Lung (tissue), 12 donors: ENCODE results near the gene PIK3AP1. TPM values are rescaled to one million over a fixed set of nuclear protein-coding genes. Genes with fewer than 3 reads are reported as not detected.

Experiments
- ATAC-seq: fragments of 200-7000 bp; cut with Tn5 transposase; one replicate; pipeline ENCODE4 v1.9.1; 2020; ENCODE audit warnings: moderate number of reproducible peaks; ENCODE audit not compliant: insufficient read depth, low FRiP score
- DNase-seq, 3 donors: peaks; one replicate each; pipeline ENCODE4 v3.0.0-alpha.2; 2013 to 2017
- H3K27ac ChIP-seq, 2 donors: one replicate each; pipeline ENCODE4 v1.5.1; 2013; ENCODE audit warnings: mild to moderate bottlenecking in 2 of 2, moderate library complexity in 2 of 2, control low read depth in 1 of 2, inconsistent platforms in 1 of 2, low read depth in 1 of 2, low read length in 1 of 2
- H3K27me3 ChIP-seq, 3 donors: one replicate each; pipeline ENCODE4 v1.5.1; 2013; ENCODE audit warnings: low read length in 2 of 3; ENCODE audit not compliant: control insufficient read depth in 3 of 3, insufficient read depth in 3 of 3
- H3K36me3 ChIP-seq, 4 donors: one replicate each; pipeline ENCODE4 v1.5.1; 2013; ENCODE audit warnings: low read length in 4 of 4, mild to moderate bottlenecking in 1 of 4, moderate library complexity in 1 of 4; ENCODE audit not compliant: control insufficient read depth in 4 of 4, insufficient read depth in 4 of 4
- H3K4me1 ChIP-seq, 5 donors: one replicate each; pipeline ENCODE4 v1.5.1; 2013; ENCODE audit warnings: low read length in 5 of 5, mild to moderate bottlenecking in 2 of 5, moderate library complexity in 1 of 5; ENCODE audit not compliant: control insufficient read depth in 5 of 5, insufficient read depth in 5 of 5
- H3K4me3 ChIP-seq: one replicate; pipeline ENCODE4 v1.5.1; 2013; ENCODE audit warnings: mild to moderate bottlenecking, control low read depth, moderate library complexity
- H3K9ac ChIP-seq, 2 donors: one replicate each; pipeline ENCODE4 v1.5.1; 2013; ENCODE audit warnings: low read length in 2 of 2, control low read depth in 1 of 2; ENCODE audit not compliant: insufficient read depth in 1 of 2
- H3K9me3 ChIP-seq, 4 donors: one replicate each; pipeline ENCODE4 v1.5.1; 2013; ENCODE audit warnings: low read length in 3 of 4, mild to moderate bottlenecking in 1 of 4, moderate library complexity in 1 of 4; ENCODE audit not compliant: control insufficient read depth in 4 of 4, insufficient read depth in 3 of 4
- WGBS, 2 donors: extraction: QIAGEN DNeasy Blood & Tissue Kit; methylation state at CpG; one replicate each; pipeline ENCODE4 v1.1.7; 2013; 5-methylcytosine and 5-hydroxymethylcytosine counted together
- polyA plus RNA-seq, 2 donors: library from polyadenylated mRNA; stranded (reverse); fragments of 200-250 nt; gene quantifications; one replicate each; pipeline ENCODE4 v1.2.1, GENCODE V29; 2013
- total RNA-seq, 2 donors: library from RNA; depleted of rRNA in 1 of 2; stranded (reverse); fragments of >200 nt in 1 of 2; gene quantifications; one replicate each; pipeline ENCODE4 v1.2.1, GENCODE V29; 2014 to 2021
- TF ChIP-seq, protein P1 (sequence below): IDR thresholded peaks from 2 replicates; pipeline ENCODE4 v1.5.1; 2012; ENCODE audit warnings: mild to moderate bottlenecking; ENCODE audit errors: control extremely low read depth, extremely low read depth
- donor health status: control.
- donor health status: control.
- donor health status: Bipolar disorder and iron deficiency.
- donor health status: healthy.
- donor health status: DM: yes; HTN: yes; CAD: no.

PIK3AP1 gene
- total and polyA plus RNA-seq, 4 donors = 7.3 to 120 (median 30.4) TPM

DNA sequence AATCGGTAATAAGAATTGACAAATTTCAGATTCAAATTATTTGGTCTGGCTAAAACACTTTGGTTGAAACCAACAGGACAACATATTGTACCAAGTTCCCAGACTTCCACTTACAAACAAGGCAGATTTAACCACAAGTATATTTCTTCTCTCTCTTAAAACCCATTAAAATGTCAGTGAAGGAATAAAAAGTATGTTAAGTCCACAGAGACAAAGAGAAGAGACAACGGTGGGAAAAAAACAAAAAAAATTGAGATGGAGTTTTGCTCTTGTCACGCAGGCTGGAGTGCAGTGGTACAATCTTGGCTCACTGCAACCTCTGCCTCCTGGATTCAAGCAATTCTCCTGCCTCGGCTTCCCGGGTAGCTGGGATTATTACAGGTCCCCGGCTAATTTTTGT is 149.8 kb downstream of the PIK3AP1 start:
- TF ChIP-seq, protein P1, sequence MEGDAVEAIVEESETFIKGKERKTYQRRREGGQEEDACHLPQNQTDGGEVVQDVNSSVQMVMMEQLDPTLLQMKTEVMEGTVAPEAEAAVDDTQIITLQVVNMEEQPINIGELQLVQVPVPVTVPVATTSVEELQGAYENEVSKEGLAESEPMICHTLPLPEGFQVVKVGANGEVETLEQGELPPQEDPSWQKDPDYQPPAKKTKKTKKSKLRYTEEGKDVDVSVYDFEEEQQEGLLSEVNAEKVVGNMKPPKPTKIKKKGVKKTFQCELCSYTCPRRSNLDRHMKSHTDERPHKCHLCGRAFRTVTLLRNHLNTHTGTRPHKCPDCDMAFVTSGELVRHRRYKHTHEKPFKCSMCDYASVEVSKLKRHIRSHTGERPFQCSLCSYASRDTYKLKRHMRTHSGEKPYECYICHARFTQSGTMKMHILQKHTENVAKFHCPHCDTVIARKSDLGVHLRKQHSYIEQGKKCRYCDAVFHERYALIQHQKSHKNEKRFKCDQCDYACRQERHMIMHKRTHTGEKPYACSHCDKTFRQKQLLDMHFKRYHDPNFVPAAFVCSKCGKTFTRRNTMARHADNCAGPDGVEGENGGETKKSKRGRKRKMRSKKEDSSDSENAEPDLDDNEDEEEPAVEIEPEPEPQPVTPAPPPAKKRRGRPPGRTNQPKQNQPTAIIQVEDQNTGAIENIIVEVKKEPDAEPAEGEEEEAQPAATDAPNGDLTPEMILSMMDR = no peak
- WGBS, 2 donors = 94 to 95% methylated on average over 6 of the region's 6 CpGs
- no peak overlapping the region for H3K27ac ChIP-seq
- H3K4me1 ChIP-seq = peaks cover 0 to 18% (median 8%) of the 10 kb centered on the region in 5 donors
- H3K4me3 ChIP-seq = no peak overlapping the region
- H3K27me3 ChIP-seq = no peaks in the 10 kb centered on the region
- H3K9ac ChIP-seq = no peak overlapping the region
- H3K36me3 ChIP-seq = peaks cover 0 to 3% (median 2%) of the 10 kb centered on the region in 4 donors
- H3K9me3 ChIP-seq = no peaks in the 10 kb centered on the region
- ATAC-seq = no peak
- DNase-seq = no peak

DNA sequence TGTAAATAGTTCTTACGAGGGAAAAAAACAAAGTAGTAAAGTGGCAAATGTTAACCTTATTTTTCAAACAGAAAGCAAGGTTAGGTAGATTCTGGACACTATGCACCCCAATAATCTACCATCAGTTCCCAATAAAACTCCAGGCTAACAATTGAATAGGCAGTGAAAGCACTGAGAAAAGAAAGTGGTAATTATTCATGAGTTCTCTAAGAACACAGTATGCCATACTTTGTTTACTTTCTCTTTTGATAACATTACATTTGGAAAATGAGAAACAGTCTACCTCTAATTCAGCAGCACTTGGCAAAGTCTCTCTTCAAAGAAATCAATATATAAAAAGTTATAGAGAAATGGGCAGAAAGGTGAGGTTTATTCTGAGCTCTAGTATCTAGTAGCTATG is 151.9 kb downstream of the PIK3AP1 start:
- TF ChIP-seq, protein P1 = no peak
- peaks cover 0 to 6% (median 3%) of the 10 kb centered on the region in 4 donors for H3K36me3 ChIP-seq
- H3K4me3 ChIP-seq = no peak overlapping the region
- H3K4me1 ChIP-seq = peaks cover 0 to 18% (median 8%) of the 10 kb centered on the region in 5 donors
- WGBS, 2 donors = 76 to 86% methylated on average over 1 of the region's 1 CpG
- H3K9me3 ChIP-seq = no peaks in the 10 kb centered on the region
- no peak overlapping the region for H3K27ac ChIP-seq
- H3K27me3 ChIP-seq = no peaks in the 10 kb centered on the region
- H3K9ac ChIP-seq = no peak overlapping the region
- no peak for DNase-seq
- ATAC-seq = no peak

DNA sequence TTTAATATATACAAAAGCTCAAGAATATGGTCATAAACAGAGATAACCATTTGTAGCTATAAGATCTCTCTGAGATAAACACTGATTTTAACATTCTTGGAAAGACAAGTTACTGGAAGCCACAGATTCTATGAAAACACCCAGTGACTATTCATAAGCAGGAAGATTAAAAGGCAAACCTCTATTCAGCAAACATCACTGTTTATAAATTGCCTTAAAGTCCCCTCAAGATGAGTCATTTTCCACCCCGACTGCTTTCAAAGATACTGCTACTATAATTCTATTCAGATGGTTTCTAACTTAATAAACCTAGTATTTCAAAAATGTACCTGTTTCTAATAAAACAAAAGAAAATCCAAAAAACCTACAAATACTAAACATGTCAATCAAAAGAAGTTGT is 154.5 kb downstream of the PIK3AP1 start:
- no peak overlapping the region for H3K4me3 ChIP-seq
- peaks cover 2 to 12% (median 8%) of the 10 kb centered on the region in 4 donors for H3K36me3 ChIP-seq
- no peak for DNase-seq
- H3K9me3 ChIP-seq = peaks cover 0 to 2% (median 0%) of the 10 kb centered on the region in 4 donors
- no peak for ATAC-seq
- H3K9ac ChIP-seq = no peak overlapping the region
- no peak overlapping the region for H3K27ac ChIP-seq
- 39 to 73% methylated on average over 1 of the region's 1 CpG for WGBS, 2 donors
- peaks cover 0 to 13% (median 8%) of the 10 kb centered on the region in 5 donors for H3K4me1 ChIP-seq
- TF ChIP-seq, protein P1 = no peak
- H3K27me3 ChIP-seq = no peaks in the 10 kb centered on the region
